HepG2 (cell line): ENCODE data around the gene MICAL3. TPM values are rescaled to one million over a fixed set of nuclear protein-coding genes. Genes with fewer than 3 reads are reported as not detected.

ENCODE experiments used
- ATAC-seq: fragments of 200-7000 bp; cut with Tn5 transposase; 3 replicates; pipeline ENCODE4 v1.9.1; 2020; ENCODE audit warnings: mild to moderate bottlenecking, moderate library complexity
- BruUV-seq: library from RNA; stranded (reverse); fragments of 400-500 nt; replicated peaks from 2 replicates; lab custom pipeline; 2021; lab: Mats Ljungman, UMichigan
- CTCF ChIA-PET: fragments of 300-600 bp; formaldehyde crosslinking; extraction: SDS; loops from one replicate; lab custom pipeline; 2021; ENCODE audit warnings: low total read pairs, inconsistent platforms, low intra/inter-chr PET ratio; lab: Yijun Ruan, JAX
- POLR2A ChIA-PET: fragments of 350-600 bp; sonication (Branson Sonifier 250); formaldehyde crosslinking; loops from one replicate; lab custom pipeline; 2020; ENCODE audit warnings: antibody characterized with exemption, inconsistent platforms; lab: Yijun Ruan, JAX
- DNase-seq: peaks from one replicate; pipeline ENCODE4 v3.0.0-alpha.2; 2015; ENCODE audit warnings: low spot score
- FAIRE-seq: peaks from 3 replicates; lab custom pipeline; 2011; peaks lifted over from hg19 to GRCh38; lab: Jason Lieb, UNC
- H2AFZ ChIP-seq: one replicate; pipeline ENCODE4 v1.6.1; 2011; ENCODE audit warnings: low read length, inconsistent platforms
- H3K27ac ChIP-seq: fragments of 300-600 bp; 3 replicates; pipeline ENCODE4 v1.8.0; 2011; ENCODE audit warnings: mixed run types, mild to moderate bottlenecking, mixed read lengths, low read length, inconsistent platforms; ENCODE audit not compliant: insufficient read depth; ENCODE audit errors: extremely low read length
- H3K27me3 ChIP-seq, 2 experiments: fragments of 200-600 bp in 1 of 2; 2 replicates in 1 of 2; 3 replicates in 1 of 2; pipeline versions ENCODE4 v1.6.0 to v1.8.0; 2011; ENCODE audit warnings: low read length in 2 of 2, mild to moderate bottlenecking in 2 of 2, moderate library complexity in 2 of 2, inconsistent platforms in 1 of 2; ENCODE audit not compliant: insufficient read depth in 2 of 2, control insufficient read depth in 1 of 2
- H3K36me3 ChIP-seq, 2 experiments: fragments of 200-600 bp in 1 of 2; replicated peaks in 1 of 2; 2 replicates in 1 of 2; 3 replicates in 1 of 2; pipeline versions ENCODE4 v1.5.1 to v1.8.0; 2011; ENCODE audit warnings: low read length in 2 of 2, inconsistent platforms in 1 of 2; ENCODE audit not compliant: insufficient read depth in 2 of 2, control insufficient read depth in 1 of 2
- H3K4me1 ChIP-seq: 2 replicates; pipeline ENCODE4 v1.5.1; 2012; ENCODE audit warnings: low read length, inconsistent platforms; ENCODE audit not compliant: insufficient read depth
- H3K4me2 ChIP-seq: 2 replicates; pipeline ENCODE4 v1.6.0; 2011; ENCODE audit warnings: low read depth, low read length, inconsistent platforms
- H3K4me3 ChIP-seq, 3 experiments: fragments of 200-600 bp in 1 of 3; sonication (generic), shearing (Covaris generic) in 1 of 3; replicated peaks in 1 of 3; 2 replicates each; pipeline ENCODE4 v1.5.1; 2011 to 2016; ENCODE audit warnings: low read length in 3 of 3, inconsistent platforms in 2 of 3, low read depth in 2 of 3, mild to moderate bottlenecking in 2 of 3, control low read depth in 1 of 3, mixed read lengths in 1 of 3; ENCODE audit not compliant: insufficient read depth in 1 of 3
- H3K79me2 ChIP-seq: one replicate; pipeline ENCODE4 v1.6.1; 2011; ENCODE audit warnings: low read length, inconsistent platforms; ENCODE audit not compliant: insufficient read depth
- H3K9ac ChIP-seq: 2 replicates; pipeline ENCODE4 v1.6.0; 2011; ENCODE audit warnings: mild to moderate bottlenecking, low read depth, low read length, inconsistent platforms; ENCODE audit not compliant: insufficient read depth
- H3K9me3 ChIP-seq: 2 replicates; pipeline ENCODE4 v1.5.1; 2012; ENCODE audit warnings: mild to moderate bottlenecking, low read length
- H4K20me1 ChIP-seq: 2 replicates; pipeline ENCODE4 v1.6.0; 2011; ENCODE audit warnings: inconsistent platforms, mild to moderate bottlenecking, low read length, moderate library complexity; ENCODE audit not compliant: insufficient read depth
- AGO1 ChIP-seq: fragments of 200-400 bp; formaldehyde crosslinking; IDR thresholded peaks from 2 replicates; pipeline ENCODE4 v1.6.1; 2017; ENCODE audit warnings: mild to moderate bottlenecking, low read depth, low read length, moderate library complexity; ENCODE audit not compliant: poor library complexity, severe bottlenecking
- ARID5B ChIP-seq: IDR thresholded peaks from 2 replicates; pipeline ENCODE4 v1.4.0; 2020; ENCODE audit warnings: mild to moderate bottlenecking, missing genetic modification reagents
- ARNTL ChIP-seq: sonication (generic); formaldehyde crosslinking; IDR thresholded peaks from 2 replicates; pipeline ENCODE4 v1.4.0; 2020; ENCODE audit warnings: mild to moderate bottlenecking, missing genetic modification reagents
- ATF3 ChIP-seq: sonication (generic); formaldehyde crosslinking; IDR thresholded peaks from 2 replicates; pipeline ENCODE4 v1.4.0; 2020; ENCODE audit warnings: missing genetic modification reagents
- ESRRA ChIP-seq: sonication (generic); formaldehyde crosslinking; IDR thresholded peaks from 2 replicates; pipeline ENCODE4 v1.5.1; 2020; ENCODE audit warnings: mild to moderate bottlenecking, low read depth, missing genetic modification reagents
- NFE2L2 ChIP-seq: fragments of 150-350 bp; IDR thresholded peaks from 2 replicates; pipeline ENCODE4 v1.6.1; 2014; ENCODE audit warnings: low read length
- NR0B2 ChIP-seq: sonication (generic); formaldehyde crosslinking; IDR thresholded peaks from 2 replicates; pipeline ENCODE4 v1.4.0; 2020; ENCODE audit warnings: mild to moderate bottlenecking, missing genetic modification reagents
- PAX8 ChIP-seq: sonication (generic); formaldehyde crosslinking; IDR thresholded peaks from 2 replicates; pipeline ENCODE4 v1.8.0; 2022; ENCODE audit warnings: mild to moderate bottlenecking, missing genetic modification reagents, borderline replicate concordance
- PHF20 ChIP-seq: sonication (generic); formaldehyde crosslinking; IDR thresholded peaks from 2 replicates; pipeline ENCODE4 v1.5.0; 2020; ENCODE audit warnings: mild to moderate bottlenecking, missing genetic modification reagents
- SNAI1 ChIP-seq: sonication (generic); formaldehyde crosslinking; IDR thresholded peaks from 2 replicates; pipeline ENCODE4 v1.5.0; 2020; ENCODE audit warnings: mild to moderate bottlenecking, missing genetic modification reagents, borderline replicate concordance
- U2AF2 ChIP-seq: fragments of 200-400 bp; formaldehyde crosslinking; IDR thresholded peaks from 2 replicates; pipeline ENCODE4 v1.6.1; 2017; ENCODE audit warnings: low read depth, mild to moderate bottlenecking, low read length
- ZFAT ChIP-seq: sonication (generic); formaldehyde crosslinking; conservative IDR thresholded peaks from 2 replicates; pipeline ENCODE4 v1.8.1; 2023; ENCODE audit warnings: missing genetic modification reagents, inconsistent platforms
- ZKSCAN8 ChIP-seq: IDR thresholded peaks from 2 replicates; pipeline ENCODE4 v1.6.1; 2016; ENCODE audit warnings: borderline replicate concordance, missing genetic modification reagents, missing compliant biosample characterization
- ZMAT3 ChIP-seq: sonication (generic); formaldehyde crosslinking; conservative IDR thresholded peaks from 2 replicates; pipeline ENCODE4 v1.7.0; 2021; ENCODE audit warnings: missing genetic modification reagents
- ZNF160 ChIP-seq: sonication (generic); formaldehyde crosslinking; IDR thresholded peaks from 2 replicates; pipeline ENCODE4 v1.8.0; 2022; ENCODE audit warnings: mild to moderate bottlenecking, inconsistent platforms, missing genetic modification reagents
- ZNF326 ChIP-seq: sonication (generic); formaldehyde crosslinking; IDR thresholded peaks from 2 replicates; pipeline ENCODE4 v1.4.0; 2020; ENCODE audit warnings: missing genetic modification reagents, borderline replicate concordance
- ZNF616 ChIP-seq: sonication (generic); formaldehyde crosslinking; IDR thresholded peaks from 2 replicates; pipeline ENCODE4 v1.5.0; 2020; ENCODE audit warnings: low read depth, mild to moderate bottlenecking, missing genetic modification reagents
- ZNF747 ChIP-seq: sonication (generic); formaldehyde crosslinking; IDR thresholded peaks from 2 replicates; pipeline ENCODE4 v1.8.1; 2023; ENCODE audit warnings: missing genetic modification reagents, mild to moderate bottlenecking, borderline replicate concordance
- ZSCAN30 ChIP-seq: sonication (generic); formaldehyde crosslinking; IDR thresholded peaks from 2 replicates; pipeline ENCODE4 v1.5.0; 2020; ENCODE audit warnings: mild to moderate bottlenecking, missing genetic modification reagents
- WGBS: methylation state at CpG from one replicate; pipeline ENCODE4 v1.1.6; 2017; ENCODE audit warnings: low lambda C conversion rate; 5-methylcytosine and 5-hydroxymethylcytosine counted together
- in situ Hi-C: cut with HindIII; loops from 2 replicates; pipeline ENCODE4 v1.10.0; 2017; ENCODE audit warnings: low pct_unique_long_range_greater_than_20kb; ENCODE audit not compliant: extremely low pct_ligation_motif_present
- intact Hi-C: fragments of 100-400 bp; cut with micrococcal nuclease; formaldehyde crosslinking; loops from one replicate; pipeline ENCODE4 v1.10.0; 2022; ENCODE audit not compliant: unreplicated experiment
- polyA plus RNA-seq, 8 experiments: library from polyadenylated mRNA; depleted of rRNA in 3 of 8; stranded (reverse) in 7 of 8; unstranded in 1 of 8; fragments of >200 nt; fragmentation: Illumina TruSeq in 4 of 8; extraction: Trizol in 4 of 8; gene quantifications; 2 replicates each; pipeline versions ENCODE4 v1.2.1 to v1.2.3, GENCODE V29; 2011 to 2016; ENCODE audit warnings: low read depth in 4 of 8, missing spikeins in 1 of 8, mixed read lengths in 1 of 8; ENCODE audit not compliant: insufficient read depth in 1 of 8
- total RNA-seq, 5 experiments: library from RNA; depleted of rRNA; stranded (reverse); fragments of >200 nt; fragmentation: Illumina TruSeq; extraction: Trizol; gene quantifications; 2 replicates each; pipeline ENCODE4 v1.2.3, GENCODE V29; 2016; ENCODE audit warnings: low read depth in 1 of 5

The MICAL3 gene
- total and polyA plus RNA-seq, 2 of the 13 experiments (the other 11 are each of a cell fraction or from before 2014, with no cell fraction given): 5.3 to 12.5 TPM

GRCh38 chr22:18063306-18063705, 38.9 kb upstream of the MICAL3 start:
- ATAC-seq: no peak
- H3K79me2 ChIP-seq: no peaks in the 10 kb centered on the region
- POLR2A ChIA-PET: interaction anchor here (0.7 to 4.0 kb wide), 4 partner anchors 13 to 68 kb away, joined by 3 to 57 read pairs (median 4); partner anchors contain the start of gene PEX26
- no peak overlapping the region for H3K4me2 ChIP-seq
- no TSS peak for BruUV-seq
- FAIRE-seq: no peak
- intact Hi-C loops: no loop called here
- no peak for DNase-seq
- no peak overlapping the region for H3K27ac ChIP-seq
- no peak overlapping the region for H3K4me3 ChIP-seq
- WGBS: 88% methylated on average over 4 of the region's 7 CpGs
- H4K20me1 ChIP-seq: no peaks in the 10 kb centered on the region
- in situ Hi-C loops: no loop called here
- no peaks in the 10 kb centered on the region for H3K9me3 ChIP-seq
- H3K36me3 ChIP-seq: no peaks in the 10 kb centered on the region
- CTCF ChIA-PET: no interaction called here
- H3K4me1 ChIP-seq: peaks cover 74% of the 10 kb centered on the region
- TF ChIP-seq ATF3 (CRISPR knock-in tag): no peak
- no peak for TF ChIP-seq ZNF160 (CRISPR knock-in tag)
- TF ChIP-seq ZFAT (CRISPR knock-in tag): no peak
- TF ChIP-seq ZNF616 (CRISPR knock-in tag): no peak
- TF ChIP-seq ZNF747 (CRISPR knock-in tag): no peak
- TF ChIP-seq ZMAT3: no peak
- TF ChIP-seq ZKSCAN8 (CRISPR knock-in tag): no peak
- TF ChIP-seq ESRRA: no peak
- no peak for TF ChIP-seq SNAI1
- no peak for TF ChIP-seq ZSCAN30 (CRISPR knock-in tag)
- TF ChIP-seq NR0B2 (CRISPR knock-in tag): no peak
- TF ChIP-seq U2AF2: no peak
- TF ChIP-seq AGO1: no peak
- TF ChIP-seq PAX8 (CRISPR knock-in tag): no peak
- no peak for TF ChIP-seq NFE2L2
- no peak for TF ChIP-seq PHF20 (CRISPR knock-in tag)
- TF ChIP-seq ARNTL (CRISPR knock-in tag): no peak
- no peak for TF ChIP-seq ZNF326 (CRISPR knock-in tag)
- TF ChIP-seq ARID5B (CRISPR knock-in tag): no peak
- no peak overlapping the region for H3K9ac ChIP-seq
- no peaks in the 10 kb centered on the region for H3K27me3 ChIP-seq
- H2AFZ ChIP-seq: no peak overlapping the region
